Heart right ventricle (tissue), 16 donors: Measurements from ENCODE around the gene ELFN2. TPM values are rescaled to one million over a fixed set of nuclear protein-coding genes. Genes with fewer than 3 reads are reported as not detected.

Experiments
- ATAC-seq, 8 donors: fragments of 200-7000 bp; cut with Tn5 transposase; one replicate each; pipeline ENCODE4 v1.9.1; 2020; ENCODE audit warnings: mild to moderate bottlenecking in 8 of 8, moderate library complexity in 8 of 8, moderate number of reproducible peaks in 1 of 8
- DNase-seq, 2 donors: peaks; one replicate each; pipeline ENCODE4 v3.0.0-alpha.2; 2020
- H3K27ac ChIP-seq, 10 donors: fragments of 200-600 bp; sonication (generic) in 2 of 10; one replicate each; pipeline versions ENCODE4 v1.5.0 to v1.8.0; 2020 to 2022; ENCODE audit warnings: mild to moderate bottlenecking in 3 of 10
- H3K27me3 ChIP-seq, 7 donors: fragments of 200-600 bp; one replicate each; pipeline ENCODE4 v1.8.0; 2021 to 2022; ENCODE audit warnings: mild to moderate bottlenecking in 2 of 7
- H3K36me3 ChIP-seq, 9 donors: fragments of 200-600 bp; sonication (generic) in 1 of 9; one replicate each; pipeline versions ENCODE4 v1.5.0 to v1.8.0; 2020 to 2022; ENCODE audit warnings: mild to moderate bottlenecking in 2 of 9
- H3K4me1 ChIP-seq, 9 donors: fragments of 200-600 bp; sonication (generic) in 1 of 9; one replicate each; pipeline versions ENCODE4 v1.5.0 to v1.8.0; 2020 to 2022; ENCODE audit warnings: mild to moderate bottlenecking in 4 of 9
- H3K4me3 ChIP-seq, 10 donors: fragments of 200-600 bp; sonication (generic) in 2 of 10; one replicate each; pipeline versions ENCODE4 v1.5.0 to v1.8.0; 2020 to 2022; ENCODE audit warnings: mild to moderate bottlenecking in 7 of 10, moderate library complexity in 2 of 10
- H3K9me3 ChIP-seq, 11 donors: fragments of 200-600 bp in 10 of 11; sonication (generic) in 2 of 11; one replicate each; pipeline versions ENCODE4 v1.5.0 to v1.8.0; 2013 to 2022; ENCODE audit warnings: mild to moderate bottlenecking in 2 of 11, control low read depth in 1 of 11, moderate library complexity in 1 of 11
- CTCF ChIP-seq, 9 donors: fragments of 200-600 bp; sonication (generic) in 2 of 9; IDR thresholded peaks; one replicate each; pipeline versions ENCODE4 v1.5.0 to v1.8.0; 2021 to 2022; ENCODE audit warnings: antibody characterized with exemption in 9 of 9, mild to moderate bottlenecking in 5 of 9, moderate library complexity in 1 of 9
- WGBS, 2 donors: extraction: QIAGEN DNeasy Blood & Tissue Kit; methylation state at CpG; one replicate each; pipeline ENCODE4 v1.1.7; 2013; ENCODE audit warnings: inconsistent platforms in 1 of 2; 5-methylcytosine and 5-hydroxymethylcytosine counted together
- intact Hi-C, 10 donors: fragments of 100-400 bp; cut with DNase I; formaldehyde crosslinking; loops; one replicate each; pipeline versions ENCODE4 v1.11.1 to v1.14.2; 2022
- polyA plus RNA-seq, 2 donors: library from polyadenylated mRNA; stranded (reverse); fragments of 200-250 nt; gene quantifications; one replicate each; pipeline ENCODE4 v1.2.3, GENCODE V29; 2013
- total RNA-seq, 10 donors: library from RNA; stranded (reverse); fragmentation: NEBNext Ultra II Directional in 3 of 10; extraction: Animal tissue kit (Norgen Biotek cat#: 25700) in 3 of 10; gene quantifications; one replicate each; pipeline versions ENCODE4 v1.2.1 to v1.2.4, GENCODE V29; 2021 to 2023
- donor health status: Arrhythmogenic right ventricular cardiomyopathy.
- donor health status: ischemic (EF 13 %, LVEDD 7.1; RV severe dilation, severe dysfunction).
- donor health status: healthy with polysubstance abuse.
- donor health status: DM: no; HTN: yes; CAD: no.
- donor health status: DM: no; HTN: no; CAD: no.
- donor health status: ischemic (EF 25% LVEDD 6.9; RV normal size, moderate dysfunction).
- donor health status: ischemic (EF 25% LVEDD 5.7; RV mildly dilated, moderate dysfunction).
- donor health status: healthy.
- donor health status: DM: yes; HTN: yes; CAD: no.
- donor health status: Ischemic cardiomyopathy.
- donor health status: ischemic (EF 35%, LVEDD 5.7; RV mildly dilated, moderate dysfunction).
- donor health status: nonischemic (EF 11% LVEDD 7.7; RV severe dilation, severe dysfunction).
- donor health status: DM: yes; HTN: yes; CAD: no.
- donor health status: PGD.
- donor health status: ischemic (EF 29% LVEDD 5.4; RV normal size, mild dysfunction).
- donor health status: nonischemic (EF 23%, LVEDD 6.1; RV moderate dilation, normal function).

The ELFN2 gene
- total and polyA plus RNA-seq, 12 donors: under 0.01 to 0.21 (median 0.05) TPM; not detected in 4

GRCh38 chr22:37431366-37431765 lies 4.1 kb upstream of the ELFN2 start:
- peaks cover 34 to 95% (median 78%) of the 10 kb centered on the region in 7 donors for H3K27me3 ChIP-seq
- intact Hi-C loops: no loop called here
- no peak for TF ChIP-seq CTCF (IDR thresholded peaks at IDR 0.05)
- H3K4me1 ChIP-seq: peaks cover 0 to 12% (median 5%) of the 10 kb centered on the region in 9 donors
- DNase-seq (no peak), ATAC-seq (no peak)
- 74 to 78% methylated on average over 9 of the region's 9 CpGs for WGBS, 2 donors
- no peaks in the 10 kb centered on the region for H3K36me3 ChIP-seq
- H3K27ac ChIP-seq: no peak overlapping the region
- H3K4me3 ChIP-seq: no peak overlapping the region
- H3K9me3 ChIP-seq: peaks cover 0 to 8% (median 0%) of the 10 kb centered on the region in 11 donors

- intact Hi-C loops: no loop called here
- H3K27me3 ChIP-seq: peaks cover 34 to 99% (median 81%) of the 10 kb centered on the region in 7 donors
- DNase-seq: no peak
Measured at GRCh38 chr22:37430941-37431340, 3.7 kb upstream of the ELFN2 start.

GRCh38 chr22:37428649-37429586 lies 1.6 kb upstream of the ELFN2 start:
- ATAC-seq (peak in 2 of 8 donors; percentile 10 to 40), DNase-seq (peak in 1 of 2 donors; percentile 45)
- peaks cover 34 to 100% (median 98%) of the 10 kb centered on the region in 7 donors for H3K27me3 ChIP-seq
- no peaks in the 10 kb centered on the region for H3K36me3 ChIP-seq
- H3K27ac ChIP-seq: no peak overlapping the region
- H3K9me3 ChIP-seq: peaks cover 0 to 7% (median 0%) of the 10 kb centered on the region in 11 donors
- WGBS, 2 donors: 28 to 30% methylated on average over 15 of the region's 15 CpGs
- peak; percentile 27 to 71 (median 59) for TF ChIP-seq CTCF (IDR thresholded peaks at IDR 0.05)
- no peak overlapping the region for H3K4me3 ChIP-seq
- intact Hi-C loops: loop anchor here in 8 of 10 donors (2.0 to 10.0 kb wide), 6 partner anchors 104 to 162 kb away; no protein-coding TSS in a partner anchor
- H3K4me1 ChIP-seq: peaks cover 0 to 12% (median 5%) of the 10 kb centered on the region in 9 donors

More at GRCh38 chr22:37430941-37431340, 3.7 kb upstream of the ELFN2 start:
- ATAC-seq: no peak
- no peak overlapping the region for H3K27ac ChIP-seq
- peaks cover 0 to 7% (median 0%) of the 10 kb centered on the region in 11 donors for H3K9me3 ChIP-seq
- peaks cover 0 to 12% (median 5%) of the 10 kb centered on the region in 9 donors for H3K4me1 ChIP-seq
- no peaks in the 10 kb centered on the region for H3K36me3 ChIP-seq
- no peak overlapping the region for H3K4me3 ChIP-seq
- no peak for TF ChIP-seq CTCF (IDR thresholded peaks at IDR 0.05)
- 68 to 72% methylated on average over 6 of the region's 6 CpGs for WGBS, 2 donors
